HG02943 (cell line): Measurements from ENCODE around the gene TOMM6.
"Not testable (repeated sequence)": the region's sequence is repeated elsewhere in the genome, so short reads cannot be mapped to it uniquely, and the experiment has no call there.

Experiments
- ATAC-seq: cut with Tn5 transposase; IDR thresholded peaks from one replicate; pipeline ENCODE4 v1.9.1; 2021; ENCODE audit warnings: mild to moderate bottlenecking, low read depth, moderate library complexity; ENCODE audit not compliant: unreplicated experiment

The TOMM6 gene

GRCh38 chr6:41759905-41760579 lies 27.5 kb upstream of the TOMM6 start:
- ATAC-seq = no peak

GRCh38 chr6:41763470-41763869 lies 24.0 kb upstream of the TOMM6 start:
- ATAC-seq = no peak

- ATAC-seq = not testable (repeated sequence)
Measured at GRCh38 chr6:41766043-41766664, 21.3 kb upstream of the TOMM6 start.

- ATAC-seq = no peak
Measured at GRCh38 chr6:41767112-41767833, 20.2 kb upstream of the TOMM6 start.

- no peak for ATAC-seq
Measured at GRCh38 chr6:41768545-41769308, 18.8 kb upstream of the TOMM6 start.

GRCh38 chr6:41769376-41769775 lies 18.1 kb upstream of the TOMM6 start:
- no peak for ATAC-seq

- no peak for ATAC-seq
Measured at GRCh38 chr6:41770381-41771057, 17.0 kb upstream of the TOMM6 start.

- no peak for ATAC-seq
Measured at GRCh38 chr6:41771058-41771983, 16.2 kb upstream of the TOMM6 start.

- no peak for ATAC-seq
Measured at GRCh38 chr6:41774841-41775240, 12.7 kb upstream of the TOMM6 start.

GRCh38 chr6:41775293-41775882 lies 12.1 kb upstream of the TOMM6 start:
- ATAC-seq = no peak

GRCh38 chr6:41777551-41778285 lies 9.8 kb upstream of the TOMM6 start:
- ATAC-seq = no peak

- no peak for ATAC-seq
Measured at GRCh38 chr6:41778895-41779294, 8.6 kb upstream of the TOMM6 start.

GRCh38 chr6:41779336-41779735 lies 8.2 kb upstream of the TOMM6 start:
- no peak for ATAC-seq

GRCh38 chr6:41779788-41780550 lies 7.5 kb upstream of the TOMM6 start, which contains the start of gene FRS3:
Gene FRS3 (minus strand): TSS chr6:41779900. CDS start chr6:41776987, 2,913 bp downstream.
- peak; percentile 86 for ATAC-seq

GRCh38 chr6:41780551-41781365 lies 6.7 kb upstream of the TOMM6 start, which contains the start of gene PRICKLE4:
Gene PRICKLE4 (plus strand): TSS chr6:41780782. CDS start chr6:41783474, 2,692 bp downstream.
- ATAC-seq = no peak

GRCh38 chr6:41781366-41781730 lies 6.1 kb upstream of the TOMM6 start:
- no peak for ATAC-seq
